ENCODE measurements around the gene SFTPB.
"Not testable (repeated sequence)": the region's sequence is repeated elsewhere in the genome, so short reads cannot be mapped to it uniquely, and the experiment has no call there.

Gene SFTPB

DNA sequence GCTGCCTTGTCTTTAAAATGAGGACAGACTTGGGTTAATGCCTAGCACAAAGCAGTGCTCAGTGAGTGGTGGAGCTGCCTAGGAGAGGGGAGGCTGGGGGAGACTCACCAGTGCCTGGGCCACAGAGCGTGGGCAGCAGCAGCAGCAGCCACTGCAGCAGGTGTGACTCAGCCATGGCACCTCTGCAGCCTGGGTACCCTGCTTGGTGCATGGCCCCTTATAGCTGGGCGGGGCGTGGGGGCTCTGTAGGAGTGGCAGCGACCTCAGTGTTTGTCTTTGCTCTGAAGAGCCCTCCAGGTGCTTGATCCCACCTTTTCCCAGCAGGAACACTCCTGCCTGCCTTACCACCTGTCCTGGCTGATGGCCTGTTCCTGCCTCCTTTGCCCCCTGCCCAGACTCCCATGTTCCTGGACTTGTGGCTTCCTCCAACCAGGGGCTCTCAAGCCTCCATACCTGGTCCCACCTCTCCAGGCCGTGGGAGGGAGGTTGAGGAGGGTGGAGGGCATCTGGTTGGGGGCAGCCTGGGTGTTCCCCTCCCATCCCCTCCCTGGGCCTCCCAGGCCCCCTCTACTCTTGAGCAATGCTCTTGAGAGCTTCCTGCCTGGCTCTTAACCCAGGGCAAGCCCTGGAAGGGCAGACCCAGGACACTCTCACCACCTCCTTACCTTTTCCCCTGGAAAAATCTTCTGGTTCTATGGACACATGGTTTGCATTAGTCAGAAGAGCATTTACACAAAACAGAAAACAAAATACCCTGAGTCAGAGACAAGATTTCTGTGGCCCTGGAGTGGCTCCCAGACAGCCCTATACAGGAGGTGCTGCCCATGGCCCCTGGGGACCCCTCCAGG is at the start of gene SFTPB:
Gene SFTPB, minus strand, starts transcription at position 191 of the 848 bp plus-strand sequence. Its CDS starts 16 bp downstream, at position 175.
- DNase-seq (ENCODE audit: low spot score) = no peak

DNA sequence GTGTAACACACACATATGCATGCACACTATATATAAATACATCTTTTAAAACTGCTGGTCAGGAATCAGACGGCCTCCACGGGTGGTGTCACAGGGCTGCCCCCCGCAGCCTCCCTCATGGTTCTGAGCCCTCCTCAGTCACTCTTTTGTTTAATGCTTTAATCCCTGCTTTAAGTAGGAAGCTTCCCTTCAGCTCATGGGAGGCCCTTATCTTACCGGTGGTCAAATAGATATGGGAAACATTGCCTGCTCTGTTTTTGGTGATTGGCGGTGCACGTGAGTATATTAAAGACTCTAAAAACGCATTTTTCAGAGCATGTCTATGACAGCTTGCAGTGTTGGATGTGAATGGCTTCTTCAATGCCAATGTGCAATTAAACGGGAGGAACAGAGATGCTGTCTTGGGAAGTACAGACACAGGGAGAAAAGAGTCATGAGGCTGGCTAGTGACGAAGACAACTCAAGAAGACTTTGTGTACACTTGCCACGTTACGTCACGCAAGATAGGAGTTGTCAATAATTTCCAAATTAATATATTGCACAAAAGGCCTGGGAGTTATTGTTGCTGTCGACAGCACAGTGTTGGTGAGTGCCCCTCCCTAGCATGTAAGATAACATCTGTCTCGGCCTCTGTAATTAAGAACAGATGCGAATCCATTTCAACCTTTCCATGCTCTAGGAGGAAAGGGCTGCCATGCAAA is 49.5 kb upstream of the SFTPB start:
- DNase-seq (ENCODE audit: low spot score) = no peak

DNA sequence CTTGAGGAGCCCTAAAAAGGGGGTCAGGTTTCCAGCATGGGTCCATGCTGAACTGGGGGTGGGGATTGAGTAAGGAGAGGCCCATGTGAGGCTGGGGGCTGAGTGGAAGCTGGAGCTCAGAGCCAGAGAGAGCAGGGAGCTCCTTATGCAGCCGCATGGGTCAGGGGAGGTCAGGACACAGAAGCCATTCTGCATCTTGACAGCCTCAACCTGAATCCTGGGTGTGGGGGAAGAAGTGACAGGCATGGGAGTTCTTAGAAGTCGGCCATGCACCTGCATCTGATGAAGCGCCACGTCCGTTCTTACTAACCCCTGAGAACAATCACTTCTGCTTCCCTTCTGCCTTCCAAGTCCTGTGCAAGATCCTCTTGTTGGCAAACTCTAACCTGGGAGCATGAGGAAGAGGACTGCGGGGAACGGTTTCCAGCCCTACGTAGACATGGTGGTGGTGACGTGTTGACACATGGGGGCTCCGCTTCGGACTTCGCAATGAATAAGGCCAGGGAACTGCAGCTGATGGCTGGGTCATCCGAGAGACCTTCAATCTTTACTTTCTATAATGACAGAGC is 48.4 kb upstream of the SFTPB start:
- DNase-seq (ENCODE audit: low spot score) = no peak

DNA sequence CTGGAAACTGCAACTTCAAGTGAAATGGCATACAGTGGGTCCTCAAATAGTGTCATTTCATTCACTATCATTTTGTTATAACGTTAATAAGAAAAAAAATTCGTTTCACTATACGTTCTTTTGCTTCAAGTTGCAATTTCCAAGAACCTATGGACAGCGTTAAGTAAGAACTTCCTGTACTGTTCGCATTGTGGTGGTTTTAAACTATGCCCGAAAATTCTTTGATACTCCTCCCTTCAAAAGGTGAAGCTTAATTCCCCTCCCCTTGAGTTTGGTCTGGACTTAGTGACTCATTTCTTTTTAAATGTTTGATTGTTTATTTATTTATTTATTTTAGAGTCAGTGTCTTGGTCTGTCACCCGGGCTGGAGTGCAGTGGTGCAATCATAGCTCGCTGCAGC is 46.8 kb upstream of the SFTPB start:
- no peak for DNase-seq (ENCODE audit: low spot score)

DNA sequence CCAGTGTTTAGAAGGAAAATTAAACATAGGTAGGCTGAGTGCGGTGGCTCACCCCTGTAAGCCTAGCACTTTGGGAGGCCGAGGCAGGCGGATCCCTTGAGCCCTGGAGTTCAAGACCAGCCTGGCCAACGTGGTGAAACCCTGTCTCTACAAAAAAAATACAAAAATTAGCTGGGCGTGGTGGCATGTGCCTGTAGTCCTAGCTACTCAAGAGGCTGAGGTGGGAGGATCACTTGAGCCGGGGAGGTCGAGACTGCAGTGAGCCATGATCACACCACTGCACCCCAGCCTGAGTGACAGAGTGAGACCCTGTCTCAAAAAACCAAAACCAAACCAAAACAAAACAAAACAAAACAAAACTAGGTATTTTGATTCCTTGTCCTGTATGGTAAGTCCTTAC is 46.4 kb upstream of the SFTPB start:
- DNase-seq (ENCODE audit: low spot score) = not testable (repeated sequence)

DNA sequence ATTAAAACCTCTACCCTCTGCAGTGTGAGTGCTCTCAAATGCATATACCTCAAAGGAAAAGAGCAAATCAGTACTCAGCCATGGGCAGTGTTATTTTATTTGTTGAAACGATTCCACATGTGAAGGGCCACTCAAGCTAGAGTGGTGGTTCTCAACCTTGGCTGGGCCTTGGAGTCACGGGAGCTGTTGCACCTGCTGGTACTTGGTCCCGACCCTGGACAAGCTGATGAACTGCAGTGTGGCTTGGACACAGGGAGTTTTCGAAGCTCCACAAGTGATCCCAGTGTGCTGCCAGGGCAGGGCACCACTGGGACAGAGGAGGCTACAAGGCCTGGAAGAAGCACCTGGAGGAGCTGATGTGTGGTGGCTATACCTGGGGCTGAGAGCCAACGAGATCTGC is 45.8 kb upstream of the SFTPB start:
- no peak for DNase-seq (ENCODE audit: low spot score)

DNA sequence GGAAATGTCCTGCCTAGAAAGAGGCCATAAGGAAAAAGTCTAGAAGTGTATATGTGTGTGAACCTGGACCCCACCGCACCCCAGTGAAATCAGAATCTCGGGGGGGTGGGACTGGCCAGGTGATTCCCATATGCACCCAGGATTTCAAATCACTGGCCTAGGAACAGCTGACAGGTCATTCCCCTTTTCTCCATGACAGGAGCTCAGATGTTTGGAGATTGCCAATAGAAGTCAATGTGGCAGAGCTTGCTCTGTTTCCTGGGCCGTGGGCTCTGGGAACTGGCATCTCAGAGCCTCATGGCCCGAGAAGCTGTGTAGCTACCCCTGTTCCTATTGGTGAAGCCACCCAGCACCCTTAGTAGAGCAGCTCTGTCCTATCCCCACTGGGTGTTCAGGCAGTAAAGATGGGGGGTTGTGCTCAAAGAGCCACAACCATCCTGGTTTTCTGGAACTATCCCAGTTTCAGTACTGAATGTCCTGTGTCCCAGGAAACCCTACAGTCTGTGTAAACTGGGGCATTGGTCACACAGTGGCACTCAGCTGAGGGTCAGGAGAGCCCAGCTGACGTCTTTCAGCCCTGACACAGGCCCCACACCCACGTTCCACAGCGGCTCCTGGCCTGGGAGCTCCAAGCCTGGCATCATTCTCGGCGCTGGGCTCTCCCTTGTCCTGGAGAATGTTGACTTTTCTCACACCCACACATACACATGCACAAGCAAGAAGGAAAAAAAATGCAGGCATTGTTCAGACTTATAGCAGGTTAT is 45.0 kb upstream of the SFTPB start:
- no peak for DNase-seq (ENCODE audit: low spot score)

DNA sequence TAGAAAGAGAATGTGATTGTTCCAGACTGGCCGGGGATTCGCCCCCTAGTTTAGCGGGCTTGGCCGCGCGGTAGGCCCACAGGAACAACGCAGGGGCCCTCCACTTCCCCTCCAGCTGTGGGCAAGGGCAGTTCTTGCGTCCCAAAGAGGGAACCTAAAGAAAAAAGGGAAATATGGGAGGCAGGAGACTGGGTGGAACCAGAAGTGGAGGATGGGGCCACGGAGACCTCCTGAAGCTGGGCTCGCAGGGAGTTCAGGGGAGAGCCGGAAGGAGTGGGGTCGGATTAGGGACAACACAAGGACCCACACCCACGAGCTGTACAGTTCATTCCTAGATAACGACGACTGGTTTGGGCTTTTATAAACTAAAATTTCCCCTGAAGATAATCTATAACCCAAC is 44.3 kb upstream of the SFTPB start:
- no peak for DNase-seq (ENCODE audit: low spot score)

DNA sequence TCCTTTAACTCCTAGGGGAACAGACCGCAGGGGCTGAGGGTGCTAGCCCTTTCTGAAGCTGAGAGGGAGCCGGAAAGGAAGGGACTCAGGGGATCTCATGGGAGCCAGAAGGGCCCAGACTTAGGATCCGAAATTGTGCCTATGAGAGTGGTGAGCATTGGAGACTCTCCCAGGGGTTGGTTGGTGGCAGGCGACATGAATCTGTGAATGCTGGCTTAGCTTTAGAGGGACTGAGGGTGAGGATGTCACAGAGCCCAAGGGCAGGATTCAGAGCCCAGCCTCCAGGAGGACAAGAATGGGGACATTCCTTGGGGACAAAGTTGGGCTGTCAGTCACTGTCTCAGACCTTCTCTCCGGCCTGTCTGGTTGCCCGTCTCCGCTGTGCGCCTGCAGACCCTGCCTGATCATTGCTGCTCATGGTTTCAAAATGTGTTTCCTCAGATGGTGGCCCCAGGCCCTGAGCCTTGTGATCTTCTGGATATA is 43.6 kb upstream of the SFTPB start:
- DNase-seq (ENCODE audit: low spot score) = no peak

DNA sequence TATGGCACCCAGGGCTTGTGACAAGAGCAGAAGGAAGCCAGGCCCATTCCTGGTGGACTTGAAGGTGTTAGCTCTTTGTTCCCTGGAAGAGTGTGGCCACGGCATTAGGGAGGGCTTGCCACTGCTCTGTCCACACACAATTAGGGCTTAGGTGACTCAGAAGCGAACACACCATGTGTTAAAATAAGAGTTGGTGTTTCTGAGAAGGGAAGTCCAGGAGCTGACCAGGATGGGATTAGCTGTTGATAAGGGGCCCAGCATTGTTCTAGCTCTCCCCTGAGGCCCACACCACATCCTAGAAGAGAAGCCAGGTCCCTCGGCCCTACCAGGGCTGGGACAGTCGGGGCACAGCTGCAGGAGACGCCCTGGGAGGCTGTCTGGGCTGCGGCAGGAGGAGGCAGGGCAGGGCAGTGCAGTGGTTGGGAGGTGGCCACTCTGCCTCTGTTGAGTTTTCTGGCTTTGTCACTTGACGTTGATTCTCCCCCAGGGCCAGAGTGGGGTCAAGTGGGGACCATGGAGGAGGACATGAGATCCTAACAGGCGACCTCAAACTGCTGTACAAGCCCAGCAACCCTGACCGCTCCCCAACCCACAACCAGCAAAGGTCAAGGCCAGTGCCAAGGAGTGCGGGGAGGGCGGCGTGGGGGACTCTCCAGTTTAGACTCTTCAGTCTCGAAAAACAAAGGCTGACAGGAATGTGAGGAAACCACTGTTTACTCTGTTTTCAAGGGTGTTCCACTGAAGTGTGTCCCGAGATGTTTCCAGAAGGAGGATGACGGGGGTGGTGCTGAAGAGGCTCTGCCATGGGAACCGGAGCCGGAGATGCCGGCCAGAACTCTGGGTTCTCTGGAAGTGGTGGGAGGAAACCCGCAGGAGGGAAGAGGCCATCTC is 42.9 kb upstream of the SFTPB start:
- DNase-seq (ENCODE audit: low spot score) = no peak

DNA sequence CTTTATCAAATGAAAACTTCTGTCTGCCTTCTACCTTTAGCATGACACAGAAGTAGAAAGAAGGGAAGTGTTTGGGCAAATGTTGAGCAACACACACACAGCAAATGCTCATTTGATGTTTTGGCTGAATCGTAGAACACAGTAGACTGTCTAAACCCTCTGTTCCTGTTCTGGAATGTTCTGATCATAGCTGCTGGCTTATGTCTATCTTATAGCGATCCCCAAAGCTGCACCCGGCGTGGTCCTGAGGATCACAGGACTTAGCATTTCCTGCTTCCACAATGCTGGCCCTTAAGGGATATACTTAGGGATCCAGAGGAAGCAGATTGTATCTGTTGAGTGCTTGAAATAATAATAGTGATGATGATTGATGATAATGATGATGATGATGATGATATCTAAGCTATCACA is 41.4 kb upstream of the SFTPB start:
- no peak for DNase-seq (ENCODE audit: low spot score)

DNA sequence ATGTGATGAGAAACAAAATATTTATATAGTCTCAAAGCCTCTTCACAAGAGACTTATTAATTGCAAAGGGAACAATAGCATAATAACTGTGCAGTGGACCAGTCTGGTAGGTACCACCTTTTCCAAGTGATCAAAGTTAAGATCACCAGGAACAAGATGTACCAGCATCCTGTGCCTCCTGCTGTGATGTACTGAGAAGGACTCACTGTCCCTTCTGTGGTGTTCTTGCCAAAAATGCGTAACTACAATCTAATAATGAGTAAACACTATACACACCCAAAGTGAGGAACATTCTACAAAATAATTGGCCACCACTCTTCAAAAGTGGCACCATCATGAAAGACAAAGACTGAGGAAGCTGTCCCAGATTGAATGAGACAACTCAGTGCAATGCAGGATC is 40.6 kb upstream of the SFTPB start:
- no peak for DNase-seq (ENCODE audit: low spot score)

DNA sequence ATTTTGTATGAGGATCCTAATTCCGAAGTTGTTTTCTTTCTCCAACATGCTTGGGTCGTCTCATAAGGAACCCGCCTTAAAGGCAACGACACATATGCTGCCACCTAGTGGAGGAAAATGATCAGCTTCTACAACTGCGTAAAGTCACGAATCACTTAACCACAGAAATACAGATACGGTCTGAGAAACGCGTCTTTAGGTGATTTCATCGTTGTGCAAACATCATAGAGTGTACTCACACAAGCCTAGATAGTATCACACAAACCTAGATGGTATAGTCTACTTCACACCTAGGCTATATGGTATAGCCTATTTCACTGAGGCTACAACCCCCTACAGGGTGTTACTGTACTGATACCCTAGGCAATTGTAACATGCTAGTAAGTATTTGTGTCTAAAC is 39.3 kb upstream of the SFTPB start:
- DNase-seq (ENCODE audit: low spot score) = peak; percentile 78

DNA sequence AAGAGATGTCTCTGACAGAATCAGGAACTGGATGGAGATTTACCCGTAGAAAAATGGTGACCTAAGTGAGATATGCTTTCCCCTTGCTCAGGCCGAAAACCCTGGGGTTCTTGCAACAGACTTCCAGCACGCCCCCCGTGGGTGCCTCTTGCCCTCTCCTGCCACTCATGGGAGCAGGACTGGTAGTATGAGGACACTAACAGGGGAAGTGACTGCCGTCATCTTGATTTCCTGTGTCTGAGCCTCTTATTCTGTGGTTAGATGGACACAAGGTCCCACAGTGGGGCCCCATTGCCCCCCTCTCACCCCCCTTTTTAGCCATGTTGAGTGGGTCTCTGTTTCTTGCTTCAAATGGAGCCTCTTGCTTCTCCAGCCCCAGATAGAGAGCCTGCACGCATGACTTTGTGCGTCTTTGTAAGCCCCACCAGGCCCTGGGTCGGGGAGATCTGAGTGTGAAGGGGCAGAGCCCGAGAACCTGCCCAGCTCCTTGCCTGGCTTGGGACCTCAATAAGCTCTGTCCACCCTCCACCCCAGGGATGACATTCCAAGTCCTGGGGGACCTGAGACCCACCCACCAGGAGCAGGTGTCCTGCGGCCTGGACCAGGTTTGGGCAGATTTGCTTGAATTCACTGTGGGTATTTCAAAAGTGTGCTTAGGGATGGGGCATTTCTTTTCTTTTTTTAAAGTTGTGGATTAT is 38.7 kb upstream of the SFTPB start:
- no peak for DNase-seq (ENCODE audit: low spot score)

DNA sequence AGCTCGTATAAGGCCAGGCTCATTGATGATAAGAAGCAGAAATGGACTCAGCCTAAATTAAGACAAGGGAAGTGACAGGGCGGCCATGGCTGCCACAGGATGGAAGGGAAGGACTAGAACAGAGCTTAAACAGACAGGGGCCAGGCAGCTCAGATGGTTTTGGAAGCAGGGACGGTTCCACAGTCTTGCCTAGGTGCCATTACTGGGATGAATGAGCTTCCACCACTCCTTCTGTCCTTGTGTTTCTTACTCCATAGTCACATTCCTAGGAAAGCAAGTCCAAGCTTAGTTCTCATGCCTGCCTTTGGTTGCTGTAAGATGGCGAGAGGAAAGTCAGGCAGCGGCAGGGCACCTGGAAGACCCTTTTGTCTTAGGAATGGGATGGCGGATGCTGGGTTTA is 38.1 kb upstream of the SFTPB start:
- DNase-seq (ENCODE audit: low spot score) = no peak

DNA sequence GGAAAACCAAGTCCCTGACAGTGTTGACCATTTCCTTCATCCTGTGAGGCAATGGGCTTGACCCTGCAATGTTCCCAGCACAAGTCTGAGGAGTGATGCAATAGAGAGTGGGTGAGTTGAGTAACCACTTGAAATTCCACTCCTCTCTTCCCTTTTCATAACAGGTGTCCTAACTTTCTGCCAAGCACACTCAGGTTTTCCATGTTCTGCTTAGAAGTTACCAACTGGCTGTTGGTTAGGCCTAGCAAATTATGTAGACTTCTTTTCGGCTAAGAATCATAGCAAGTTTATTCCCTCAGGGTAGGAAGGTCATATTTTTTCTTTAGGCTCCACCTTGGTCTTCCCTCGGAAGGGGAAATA is 37.7 kb upstream of the SFTPB start:
- DNase-seq (ENCODE audit: low spot score) = no peak

DNA sequence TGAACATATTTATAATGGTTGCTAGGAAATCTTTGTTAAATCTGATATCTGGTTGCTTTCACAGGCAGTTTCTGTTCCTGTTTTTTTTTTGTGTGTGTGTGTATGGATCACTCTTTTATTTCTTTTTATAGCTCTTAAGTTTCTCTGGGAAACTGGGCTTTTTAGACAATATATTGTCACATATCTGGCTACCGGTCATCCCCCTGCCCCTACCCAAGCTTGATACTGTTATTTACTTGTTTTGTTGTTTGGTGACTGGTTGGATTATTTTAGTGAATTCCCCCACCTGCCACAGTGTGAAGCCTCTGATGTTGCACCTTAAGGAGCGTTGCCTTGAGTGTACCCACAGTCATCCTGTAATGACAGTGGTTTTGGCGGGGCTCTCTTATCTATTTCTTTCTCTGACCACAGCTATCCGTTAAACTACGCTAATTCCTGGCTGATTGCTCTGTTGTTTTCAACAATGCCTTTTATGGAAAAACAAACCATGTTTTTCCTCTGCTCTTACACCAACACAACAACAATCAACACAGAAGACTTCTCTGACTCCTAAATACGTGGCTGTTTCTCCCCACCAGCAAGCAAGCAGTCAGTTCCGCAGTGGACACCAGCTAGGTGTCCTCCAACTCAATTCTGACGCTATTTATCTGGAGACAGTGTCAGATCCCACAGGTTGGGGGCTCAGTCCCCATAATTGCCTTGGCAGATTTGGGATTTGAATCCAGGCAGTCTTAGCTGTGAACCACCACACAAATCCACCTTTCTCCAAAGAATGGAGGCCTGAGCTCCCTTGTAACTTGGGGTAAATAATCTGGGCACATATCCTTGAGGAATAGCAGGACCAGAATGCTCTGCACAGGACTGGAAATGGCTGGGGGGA is 37.0 kb upstream of the SFTPB start:
- no peak for DNase-seq (ENCODE audit: low spot score)

DNA sequence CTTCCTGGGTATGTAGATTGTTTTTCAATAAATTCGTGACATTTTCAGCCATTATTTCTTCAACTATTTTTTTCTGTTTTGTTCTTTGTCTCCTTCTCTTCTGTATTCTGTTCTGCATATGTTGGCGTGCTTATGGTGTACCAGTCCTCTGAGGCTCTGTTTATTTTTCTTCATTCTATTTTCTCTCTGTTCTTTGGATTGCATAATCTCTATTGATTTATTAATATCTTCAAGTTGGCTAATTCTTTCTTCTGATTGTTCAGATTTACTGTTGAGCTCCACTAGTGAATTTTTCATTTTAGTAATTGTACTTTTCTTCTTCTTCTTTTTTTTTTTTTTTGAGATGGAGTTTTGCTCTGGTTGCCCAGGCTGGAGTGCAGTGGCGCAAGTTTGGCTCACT is 36.0 kb upstream of the SFTPB start:
- DNase-seq (ENCODE audit: low spot score) = no peak

DNA sequence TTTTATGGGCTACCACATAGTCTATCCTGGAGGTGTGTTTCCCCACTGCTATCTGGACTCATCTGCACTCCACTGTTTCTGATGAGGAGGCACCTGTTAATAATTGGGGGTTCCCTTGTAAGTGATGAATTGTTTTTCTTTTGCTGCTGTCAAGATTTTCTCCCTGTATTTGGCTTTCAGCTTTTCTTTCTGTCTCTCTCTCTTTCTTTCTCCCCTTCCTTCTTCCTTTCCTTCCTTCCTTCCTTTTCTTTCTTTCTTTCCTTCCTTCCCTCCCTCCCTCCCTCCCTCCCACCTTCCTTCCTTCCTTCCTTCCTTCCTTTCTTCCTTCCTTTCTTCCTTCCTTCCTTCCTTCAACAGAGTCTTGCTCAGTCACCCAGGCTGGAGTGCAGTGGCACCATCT is 35.3 kb upstream of the SFTPB start:
- DNase-seq (ENCODE audit: low spot score) = no peak

DNA sequence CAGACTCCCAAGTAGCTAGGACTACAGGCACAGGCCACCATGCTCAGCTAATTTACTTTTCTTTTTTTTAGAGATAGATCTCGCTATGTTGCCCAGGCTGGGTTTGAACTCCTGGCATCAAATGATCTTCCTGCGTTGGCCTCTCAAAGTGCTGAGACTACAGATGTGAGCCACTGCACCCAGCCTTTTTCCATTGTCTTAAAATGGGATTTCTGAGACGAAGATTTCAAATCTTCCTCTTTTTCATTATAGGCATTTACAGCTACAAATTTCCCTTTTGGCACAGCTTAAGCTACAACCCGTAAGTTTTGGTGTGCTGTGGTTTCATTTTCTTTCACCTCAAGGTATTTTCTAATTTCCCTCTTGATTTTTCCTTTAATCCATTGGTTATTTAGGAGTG is 34.8 kb upstream of the SFTPB start:
- no peak for DNase-seq (ENCODE audit: low spot score)

Measured in hematopoietic multipotent progenitor cell treated with erythropoietin and hydrocortisone succinate and interleukin-3 and kit ligand, for 17 days (in vitro differentiated cells).